ENCODE measurements around the gene PNMA8C. TPM values are rescaled to one million over a fixed set of nuclear protein-coding genes. Genes with fewer than 3 reads are reported as not detected.

Gene PNMA8C
- polyA plus RNA-seq (2013, experiment 1 of 2), result 0.74 TPM
- polyA plus RNA-seq (2013, experiment 2 of 2), result 0.61 TPM

DNA sequence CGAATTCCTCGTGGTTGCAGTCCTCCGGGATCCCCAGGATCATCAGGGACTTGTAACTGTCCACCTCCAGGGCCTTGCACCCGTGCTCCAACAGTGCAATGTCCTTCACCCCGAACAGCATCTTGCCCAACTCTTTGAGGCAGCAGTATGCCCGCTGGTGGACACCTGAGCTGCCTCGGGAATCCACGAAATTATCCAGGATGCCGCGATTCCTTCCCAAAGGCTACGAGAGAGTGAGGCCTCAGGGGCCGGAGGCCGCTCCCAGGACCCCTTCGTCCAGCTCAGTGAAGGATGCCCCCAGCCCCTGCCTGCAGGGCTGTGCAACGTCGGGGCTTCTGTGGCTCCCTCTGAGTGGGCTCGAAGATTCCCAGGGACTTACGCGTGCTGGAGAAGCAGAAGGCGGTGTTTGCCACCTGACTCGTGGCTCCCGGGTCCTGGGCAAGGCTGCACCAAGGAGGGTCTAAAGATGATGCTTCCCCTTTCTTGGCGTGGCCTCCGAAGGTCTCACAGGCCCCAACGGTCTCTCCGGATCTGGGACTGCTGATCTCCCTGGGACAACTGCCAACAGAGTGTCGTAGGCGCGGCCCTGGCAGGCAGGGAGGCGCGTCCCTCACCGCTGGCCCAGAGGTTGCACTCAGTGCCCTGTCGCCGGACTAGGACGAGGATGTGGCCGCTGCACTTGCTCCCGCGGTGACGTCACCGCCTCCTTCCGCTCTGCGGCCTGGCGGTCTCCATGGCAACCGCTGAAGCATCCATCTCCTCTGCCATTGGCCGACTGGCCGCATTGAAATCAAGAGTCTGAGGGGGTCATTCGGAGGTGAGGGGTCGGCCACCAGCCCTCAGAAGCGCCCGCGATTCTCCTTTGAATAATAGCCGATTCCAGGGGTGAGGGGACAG, at the start of gene PNMA8C:
Gene PNMA8C (minus strand): TSS at position 698 of the 897 bp plus-strand sequence. CDS start 577 bp downstream, at position 121.
- 39 to 42% methylated on average over 46 to 50 of the region's 52 CpGs for WGBS, 2 experiments (ENCODE audit: insufficient coverage in 2 of 2)
- Histone ChIP-seq H3K9me3 (ENCODE audit: control insufficient read depth, low read length) (no peaks in the 10 kb centered on the region), H3K36me3 (ENCODE audit: control insufficient read depth, insufficient read depth, low read length) (no peaks in the 10 kb centered on the region), H3K27ac (ENCODE audit: low read depth, low read length, severe bottlenecking) (no peak within 1 kb of the TSS), H3K4me3 (ENCODE audit: extremely low read depth, insufficient read depth, low read length, poor library complexity, severe bottlenecking) (no peak within 1 kb of the TSS), H3K4me1 (ENCODE audit: control insufficient read depth, insufficient read depth, low read length, poor library complexity, severe bottlenecking) (peaks cover 9% of the 10 kb centered on the region)

DNA sequence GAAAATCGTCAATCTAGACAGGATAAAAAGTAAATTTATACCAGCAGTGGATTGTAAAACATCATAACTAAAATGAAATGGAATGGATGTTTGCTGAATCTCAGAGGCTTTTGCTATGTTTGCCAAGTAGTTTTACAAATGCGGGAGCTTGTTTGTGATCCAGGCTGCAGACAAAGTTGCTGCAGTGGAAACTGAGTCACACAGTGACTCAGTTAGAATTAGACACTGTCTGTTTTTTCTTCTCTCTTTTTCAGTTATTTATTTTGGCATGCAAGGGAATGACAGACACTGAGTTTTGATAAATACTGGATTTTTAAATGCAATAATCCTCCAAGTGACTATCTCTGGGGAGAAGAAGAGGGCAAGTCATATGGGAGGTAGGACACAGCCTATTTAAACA, 47.2 kb upstream of the PNMA8C start:
- H3K9me3 ChIP-seq (ENCODE audit: control insufficient read depth, low read length), result no peaks in the 10 kb centered on the region
- peaks cover 11% of the 10 kb centered on the region for H3K4me1 ChIP-seq (ENCODE audit: control insufficient read depth, insufficient read depth, low read length, poor library complexity, severe bottlenecking)
- H3K36me3 ChIP-seq (ENCODE audit: control insufficient read depth, insufficient read depth, low read length), result no peaks in the 10 kb centered on the region
- H3K4me3 ChIP-seq (ENCODE audit: extremely low read depth, insufficient read depth, low read length, poor library complexity, severe bottlenecking), result no peak overlapping the region
- WGBS, 2 experiments (ENCODE audit: insufficient coverage in 2 of 2), result 100% methylated on average over 1 of the region's 2 CpGs; no CpG with 5 or more reads in 1 of the 2 experiments
- H3K27ac ChIP-seq (ENCODE audit: low read depth, low read length, severe bottlenecking), result no peak overlapping the region

DNA sequence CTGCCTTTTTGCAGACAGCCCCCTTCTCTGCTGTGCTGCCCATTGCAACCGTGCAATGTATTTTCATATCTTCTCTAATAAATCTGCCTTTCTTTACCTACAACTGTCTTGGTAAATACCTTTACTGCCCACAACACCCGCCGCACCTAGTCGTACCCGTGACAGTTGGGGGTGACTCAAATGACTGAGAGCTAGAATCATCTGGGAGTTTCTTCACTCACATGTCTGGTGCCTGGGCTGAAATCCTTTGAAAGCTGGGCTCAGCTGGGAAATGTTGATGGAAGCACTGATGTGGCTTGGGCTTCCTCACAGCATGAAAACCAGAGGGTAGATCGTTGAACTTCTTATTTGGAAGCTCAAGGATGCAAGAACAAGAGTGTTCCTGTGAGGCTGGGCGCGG, 45.5 kb upstream of the PNMA8C start:
- WGBS, 2 experiments (ENCODE audit: insufficient coverage in 2 of 2), result 81 to 90% methylated on average over 5 to 8 of the region's 8 CpGs

DNA sequence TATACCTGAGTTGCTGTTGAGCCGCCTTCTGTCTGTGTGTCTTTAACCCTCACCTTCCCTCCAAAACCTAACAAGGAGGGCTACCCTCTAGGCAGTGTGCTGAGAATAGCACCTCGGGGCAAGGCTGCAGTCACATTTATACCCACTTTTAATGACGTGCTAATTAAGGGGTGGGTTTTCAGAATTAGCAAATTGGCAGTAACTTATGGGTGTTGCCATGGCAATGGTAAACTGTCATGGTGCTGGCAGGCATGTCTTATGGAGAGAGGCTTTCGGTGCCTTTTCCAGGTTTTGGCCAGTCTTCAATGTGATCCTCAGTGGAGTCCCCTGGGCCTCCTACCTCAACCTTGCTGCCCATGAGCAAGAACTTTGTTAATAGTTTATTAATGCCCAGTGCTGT, 43.9 kb upstream of the PNMA8C start:
- Histone ChIP-seq H3K36me3 (ENCODE audit: control insufficient read depth, insufficient read depth, low read length) (peaks cover 24% of the 10 kb centered on the region), H3K9me3 (ENCODE audit: control insufficient read depth, low read length) (no peaks in the 10 kb centered on the region), H3K4me1 (ENCODE audit: control insufficient read depth, insufficient read depth, low read length, poor library complexity, severe bottlenecking) (peaks cover 14% of the 10 kb centered on the region), H3K27ac (ENCODE audit: low read depth, low read length, severe bottlenecking) (no peak overlapping the region), H3K4me3 (ENCODE audit: extremely low read depth, insufficient read depth, low read length, poor library complexity, severe bottlenecking) (no peak overlapping the region)
- WGBS, 2 experiments (ENCODE audit: insufficient coverage in 2 of 2), result 88 to 100% methylated on average over 1 to 2 of the region's 4 CpGs

More for the DNA sequence above, 45.5 kb upstream of the PNMA8C start:
- Histone ChIP-seq H3K4me3 (ENCODE audit: extremely low read depth, insufficient read depth, low read length, poor library complexity, severe bottlenecking) (no peak overlapping the region), H3K9me3 (ENCODE audit: control insufficient read depth, low read length) (no peaks in the 10 kb centered on the region), H3K36me3 (ENCODE audit: control insufficient read depth, insufficient read depth, low read length) (peaks cover 11% of the 10 kb centered on the region), H3K27ac (ENCODE audit: low read depth, low read length, severe bottlenecking) (no peak overlapping the region), H3K4me1 (ENCODE audit: control insufficient read depth, insufficient read depth, low read length, poor library complexity, severe bottlenecking) (peaks cover 14% of the 10 kb centered on the region)

DNA sequence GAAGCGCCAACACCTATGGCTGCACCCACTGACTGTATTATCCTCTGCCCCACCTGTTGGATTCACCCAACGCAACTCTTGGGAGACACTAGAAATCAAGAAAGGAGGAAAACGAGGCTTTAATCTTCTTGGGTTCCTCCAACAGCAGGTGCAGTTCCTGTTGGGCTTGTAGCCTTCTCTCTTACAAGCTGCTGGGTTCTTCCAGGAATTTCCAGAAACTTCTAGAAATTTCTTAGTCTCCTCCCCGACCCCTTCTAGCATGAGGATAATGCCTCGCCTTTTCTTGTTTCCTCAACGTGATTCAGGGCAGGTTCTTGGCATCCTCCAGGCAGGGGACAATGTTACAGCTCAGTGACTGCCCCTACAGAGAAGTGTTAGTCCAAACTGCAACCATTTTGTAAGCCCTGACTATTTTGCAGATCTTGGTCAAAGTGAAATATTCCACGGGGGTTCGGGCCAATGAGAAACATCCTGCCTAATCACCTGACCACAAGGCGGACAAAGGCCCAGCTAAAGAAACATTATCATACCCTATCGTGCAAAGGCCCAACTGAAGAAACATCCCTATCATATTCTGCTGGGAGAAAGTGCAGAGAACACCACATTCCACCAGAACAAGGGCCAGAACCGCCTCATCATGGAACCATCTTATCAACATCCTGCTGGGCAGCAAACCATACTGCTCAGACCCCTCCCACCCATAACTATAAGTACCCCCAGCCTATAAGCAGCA, 43.2 kb upstream of the PNMA8C start:
- Histone ChIP-seq H3K27ac (ENCODE audit: low read depth, low read length, severe bottlenecking) (peak overlapping the region; percentile 87), H3K36me3 (ENCODE audit: control insufficient read depth, insufficient read depth, low read length) (peaks cover 28% of the 10 kb centered on the region), H3K4me1 (ENCODE audit: control insufficient read depth, insufficient read depth, low read length, poor library complexity, severe bottlenecking) (peaks cover 14% of the 10 kb centered on the region), H3K4me3 (ENCODE audit: extremely low read depth, insufficient read depth, low read length, poor library complexity, severe bottlenecking) (peak overlapping the region; percentile 57), H3K9me3 (ENCODE audit: control insufficient read depth, low read length) (no peaks in the 10 kb centered on the region)
- WGBS, 2 experiments (ENCODE audit: insufficient coverage in 2 of 2), result 70% methylated on average over 10 to 11 of the region's 11 CpGs

DNA sequence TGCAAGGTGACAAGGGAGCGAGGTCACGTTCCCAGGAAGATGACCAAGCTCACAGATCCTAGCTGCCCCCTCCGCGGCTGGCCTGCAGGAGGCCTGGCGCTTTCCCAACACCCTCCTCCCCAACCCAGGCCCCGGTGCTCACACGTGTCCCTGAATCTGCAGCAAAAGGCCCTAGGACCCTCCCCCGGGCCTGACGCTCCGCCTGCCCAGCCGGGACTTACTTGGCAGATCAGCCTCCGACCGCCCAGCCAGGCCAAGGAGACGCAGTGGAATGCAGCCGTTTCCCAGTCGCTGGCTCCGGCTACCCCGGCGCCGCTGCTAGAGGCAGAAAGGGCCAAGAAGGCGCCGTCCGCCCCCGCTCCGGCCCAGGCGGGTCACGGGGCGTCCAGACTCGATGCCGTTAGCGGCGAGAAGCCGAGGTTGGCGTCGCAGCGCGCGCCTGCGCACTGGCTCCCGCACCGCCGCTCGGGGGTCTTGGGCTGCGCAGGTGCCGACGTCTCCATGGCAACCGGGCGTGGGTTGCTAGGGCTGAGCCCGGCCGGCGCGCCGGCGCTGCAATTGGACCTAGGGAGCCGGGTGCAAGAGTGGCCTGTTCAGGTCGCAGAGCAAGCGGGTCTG, 42.5 kb upstream of the PNMA8C start, which contains the start of gene PNMA8A:
Gene PNMA8A (minus strand): TSS at position 448 of the 618 bp plus-strand sequence. CDS start 528 bp downstream, outside the sequence.
- Histone ChIP-seq H3K36me3 (ENCODE audit: control insufficient read depth, insufficient read depth, low read length) (peaks cover 33% of the 10 kb centered on the region), H3K4me3 (ENCODE audit: extremely low read depth, insufficient read depth, low read length, poor library complexity, severe bottlenecking) (peak within 1 kb of the TSS; percentile 57), H3K4me1 (ENCODE audit: control insufficient read depth, insufficient read depth, low read length, poor library complexity, severe bottlenecking) (peaks cover 14% of the 10 kb centered on the region), H3K27ac (ENCODE audit: low read depth, low read length, severe bottlenecking) (peak within 1 kb of the TSS; percentile 87), H3K9me3 (ENCODE audit: control insufficient read depth, low read length) (no peaks in the 10 kb centered on the region)
- WGBS, 2 experiments (ENCODE audit: insufficient coverage in 2 of 2), result 1 to 2% methylated on average over 45 to 56 of the region's 57 CpGs

DNA sequence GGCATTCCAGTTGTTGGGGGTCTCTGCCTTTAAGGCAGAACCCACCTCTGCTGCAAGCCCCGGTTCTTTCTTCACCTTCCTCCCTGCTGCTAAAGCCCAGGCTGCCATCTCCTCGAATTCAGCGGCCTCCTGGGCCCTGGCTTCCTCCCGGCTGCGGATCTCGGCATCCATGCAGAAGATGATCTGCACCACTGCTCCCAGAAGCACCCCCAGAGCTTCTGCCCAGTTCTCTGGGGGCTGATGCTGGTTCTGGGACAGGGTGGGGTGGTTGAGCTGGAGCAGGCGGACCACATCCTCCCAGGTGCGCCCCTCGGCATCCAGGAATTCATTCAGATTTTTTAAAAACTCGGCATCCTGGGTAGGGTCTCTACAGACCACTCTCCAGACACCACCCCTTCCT, 41.6 kb upstream of the PNMA8C start:
- 81 to 86% methylated on average over 7 of the region's 10 CpGs for WGBS, 2 experiments (ENCODE audit: insufficient coverage in 2 of 2)
- no peaks in the 10 kb centered on the region for H3K9me3 ChIP-seq (ENCODE audit: control insufficient read depth, low read length)
- H3K27ac ChIP-seq (ENCODE audit: low read depth, low read length, severe bottlenecking), result no peak overlapping the region
- peaks cover 33% of the 10 kb centered on the region for H3K36me3 ChIP-seq (ENCODE audit: control insufficient read depth, insufficient read depth, low read length)
- H3K4me3 ChIP-seq (ENCODE audit: extremely low read depth, insufficient read depth, low read length, poor library complexity, severe bottlenecking), result peak overlapping the region; percentile 57
- H3K4me1 ChIP-seq (ENCODE audit: control insufficient read depth, insufficient read depth, low read length, poor library complexity, severe bottlenecking), result peaks cover 14% of the 10 kb centered on the region

DNA sequence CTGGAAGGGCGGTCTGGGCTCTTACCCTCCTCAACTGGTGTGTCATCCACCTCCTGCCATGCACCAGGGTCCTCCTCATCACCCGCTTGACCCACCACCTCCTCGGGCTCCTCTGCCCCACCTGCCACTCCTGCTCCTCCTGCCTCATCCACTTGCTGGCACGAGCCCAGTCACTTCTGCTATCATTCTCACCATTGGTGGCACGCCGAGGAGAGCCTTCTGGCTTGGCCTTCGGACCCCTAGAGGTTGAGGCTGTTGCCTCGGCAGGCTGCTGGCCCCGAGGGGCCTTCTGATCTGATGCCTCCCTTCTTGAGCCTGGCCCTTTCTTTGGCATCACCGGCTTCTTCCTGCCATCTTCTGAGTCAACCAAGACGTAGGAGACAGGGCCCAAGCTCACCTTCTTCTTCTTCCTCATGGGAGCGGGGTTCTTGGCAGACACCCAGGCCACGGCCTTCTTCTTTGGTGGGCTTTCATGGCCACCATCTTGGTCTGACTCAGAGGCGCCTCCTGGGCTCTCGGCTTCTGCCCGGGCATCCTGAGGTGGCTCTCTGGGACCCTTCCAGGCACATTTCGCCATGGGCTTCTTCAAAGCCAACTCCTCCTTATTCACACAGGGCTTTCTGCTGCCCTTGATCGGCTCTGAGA, 40.9 kb upstream of the PNMA8C start:
- H3K4me1 ChIP-seq (ENCODE audit: control insufficient read depth, insufficient read depth, low read length, poor library complexity, severe bottlenecking), result peaks cover 14% of the 10 kb centered on the region

DNA sequence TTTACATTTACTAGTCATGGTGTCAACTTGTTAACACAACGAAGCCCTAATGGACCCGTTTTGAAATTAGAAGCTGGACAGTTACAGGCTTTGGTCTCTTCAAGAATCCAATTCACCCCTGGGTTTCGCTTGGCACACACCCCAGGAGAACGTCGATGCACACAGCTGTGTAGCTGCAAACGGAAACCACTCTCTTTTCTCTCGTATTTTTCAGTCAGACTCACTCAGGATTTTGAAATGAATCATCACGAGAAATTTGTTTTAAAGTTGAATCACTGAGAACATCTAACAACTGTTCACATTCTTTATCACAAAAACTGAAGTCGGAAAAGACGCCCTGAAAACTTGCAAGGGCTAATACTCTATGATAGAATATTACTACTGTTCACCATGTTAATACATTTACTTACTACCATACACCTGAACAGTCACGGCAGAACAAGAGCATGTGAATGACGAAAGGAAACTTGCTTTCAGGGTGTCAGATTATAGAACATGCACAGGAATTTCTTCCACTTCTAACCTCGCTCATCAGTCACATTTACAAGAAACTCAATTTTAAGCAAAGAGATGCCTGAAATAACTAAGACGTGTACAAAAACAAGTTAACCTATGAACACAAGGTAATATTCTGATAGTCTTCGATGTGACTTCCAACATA, 37.9 kb upstream of the PNMA8C start:
- Histone ChIP-seq H3K4me1 (ENCODE audit: control insufficient read depth, insufficient read depth, low read length, poor library complexity, severe bottlenecking) (peaks cover 8% of the 10 kb centered on the region), H3K36me3 (ENCODE audit: control insufficient read depth, insufficient read depth, low read length) (peaks cover 36% of the 10 kb centered on the region), H3K9me3 (ENCODE audit: control insufficient read depth, low read length) (no peaks in the 10 kb centered on the region), H3K27ac (ENCODE audit: low read depth, low read length, severe bottlenecking) (no peak overlapping the region), H3K4me3 (ENCODE audit: extremely low read depth, insufficient read depth, low read length, poor library complexity, severe bottlenecking) (no peak overlapping the region)
- WGBS, 2 experiments (ENCODE audit: insufficient coverage in 2 of 2), result 92 to 97% methylated on average over 12 of the region's 15 CpGs

More for the DNA sequence above, 40.9 kb upstream of the PNMA8C start:
- 98% methylated on average over 11 to 17 of the region's 18 CpGs for WGBS, 2 experiments (ENCODE audit: insufficient coverage in 2 of 2)
- peaks cover 33% of the 10 kb centered on the region for H3K36me3 ChIP-seq (ENCODE audit: control insufficient read depth, insufficient read depth, low read length)
- no peak overlapping the region for H3K4me3 ChIP-seq (ENCODE audit: extremely low read depth, insufficient read depth, low read length, poor library complexity, severe bottlenecking)
- H3K9me3 ChIP-seq (ENCODE audit: control insufficient read depth, low read length), result no peaks in the 10 kb centered on the region
- H3K27ac ChIP-seq (ENCODE audit: low read depth, low read length, severe bottlenecking), result no peak overlapping the region

All from mesodermal cell (in vitro differentiated cells).